HFFc6 (cell line): Measurements from ENCODE around the gene AFAP1L1. TPM values are rescaled to one million over a fixed set of nuclear protein-coding genes. Genes with fewer than 3 reads are reported as not detected.

ENCODE experiments used
- DNase-seq: peaks from one replicate; pipeline ENCODE4 v3.0.0-alpha.2; 2018
- H3K27ac Mint-ChIP-seq: 2 replicates; pipeline ENCODE4 v1.8.0; 2020; ENCODE audit warnings: mild to moderate bottlenecking, mixed read lengths
- H3K27me3 Mint-ChIP-seq: 2 replicates; pipeline ENCODE4 v1.8.0; 2021; ENCODE audit warnings: mild to moderate bottlenecking, moderate library complexity, mixed read lengths; ENCODE audit not compliant: insufficient read depth
- H3K36me3 Mint-ChIP-seq: 2 replicates; pipeline ENCODE4 v1.8.0; 2021; ENCODE audit warnings: low read depth, mixed read lengths
- H3K4me1 Mint-ChIP-seq: 2 replicates; pipeline ENCODE4 v1.8.0; 2020; ENCODE audit warnings: low read depth, mixed read lengths
- H3K4me3 Mint-ChIP-seq: 2 replicates; pipeline ENCODE4 v1.8.0; 2020; ENCODE audit warnings: mild to moderate bottlenecking, moderate library complexity, mixed read lengths
- H3K9me3 Mint-ChIP-seq: 2 replicates; pipeline ENCODE4 v1.8.0; 2020; ENCODE audit warnings: mild to moderate bottlenecking, mixed read lengths
- total RNA-seq, 6 experiments: library from RNA; stranded (reverse); fragmentation: NEBNext Ultra II Directional; extraction: Animal tissue kit (Norgen Biotek cat#: 25700); gene quantifications; 2 replicates in 1 of 6; 3 replicates in 5 of 6; pipeline ENCODE4 v1.2.3, GENCODE V29; 2021
- TF ChIP-seq, protein P1 (sequence below): fragments of 200-600 bp; sonication (generic); IDR thresholded peaks from 2 replicates; pipeline ENCODE4 v1.5.0; 2021; ENCODE audit warnings: antibody characterized with exemption, mild to moderate bottlenecking

Gene AFAP1L1
- total RNA-seq, 6 experiments from 2014 or later = 3.2 to 7.5 (median 5.4) TPM

DNA sequence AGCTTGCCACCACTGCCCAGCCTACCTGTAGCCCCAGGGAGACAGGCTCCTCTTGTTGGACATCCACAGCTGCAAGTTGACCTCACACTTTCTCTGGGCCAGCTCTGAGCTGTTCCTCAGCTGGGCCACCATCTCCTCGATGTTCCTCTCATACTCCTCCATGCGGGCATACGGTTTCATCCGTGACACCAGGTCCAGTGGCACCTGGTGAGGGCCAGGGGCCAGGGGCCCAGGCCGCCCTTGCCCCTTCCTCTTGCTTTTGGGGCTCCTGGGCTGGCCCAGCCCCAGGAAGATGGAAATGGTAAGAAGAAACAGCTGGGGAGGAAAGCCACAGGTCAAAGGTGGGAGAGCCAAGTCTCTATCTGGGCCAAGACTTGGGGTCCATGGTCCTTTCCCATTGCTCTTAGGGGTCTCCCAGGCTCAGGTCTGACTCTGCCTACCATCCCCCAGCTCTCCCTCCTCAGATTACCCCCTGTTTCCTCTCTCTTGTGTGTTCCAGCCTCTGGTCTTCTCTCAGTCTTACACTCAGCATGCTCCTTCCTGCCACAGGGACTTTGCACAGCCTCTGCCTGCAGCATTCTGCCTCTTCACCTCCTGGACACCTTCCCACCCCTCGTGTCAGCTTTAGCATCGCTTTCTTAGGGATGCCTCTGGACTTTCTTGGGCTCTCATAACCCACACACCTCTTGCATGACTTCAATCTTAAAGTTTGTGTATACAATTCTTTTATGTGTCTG, 105.2 kb downstream of the AFAP1L1 start:
- Mint-ChIP-seq H3K9me3 (no peaks in the 10 kb centered on the region), H3K4me3 (no peak overlapping the region), H3K36me3 (no peaks in the 10 kb centered on the region), H3K4me1 (peaks cover 3% of the 10 kb centered on the region), H3K27ac (no peak overlapping the region), H3K27me3 (peaks cover 6% of the 10 kb centered on the region)
- TF ChIP-seq, protein P1, sequence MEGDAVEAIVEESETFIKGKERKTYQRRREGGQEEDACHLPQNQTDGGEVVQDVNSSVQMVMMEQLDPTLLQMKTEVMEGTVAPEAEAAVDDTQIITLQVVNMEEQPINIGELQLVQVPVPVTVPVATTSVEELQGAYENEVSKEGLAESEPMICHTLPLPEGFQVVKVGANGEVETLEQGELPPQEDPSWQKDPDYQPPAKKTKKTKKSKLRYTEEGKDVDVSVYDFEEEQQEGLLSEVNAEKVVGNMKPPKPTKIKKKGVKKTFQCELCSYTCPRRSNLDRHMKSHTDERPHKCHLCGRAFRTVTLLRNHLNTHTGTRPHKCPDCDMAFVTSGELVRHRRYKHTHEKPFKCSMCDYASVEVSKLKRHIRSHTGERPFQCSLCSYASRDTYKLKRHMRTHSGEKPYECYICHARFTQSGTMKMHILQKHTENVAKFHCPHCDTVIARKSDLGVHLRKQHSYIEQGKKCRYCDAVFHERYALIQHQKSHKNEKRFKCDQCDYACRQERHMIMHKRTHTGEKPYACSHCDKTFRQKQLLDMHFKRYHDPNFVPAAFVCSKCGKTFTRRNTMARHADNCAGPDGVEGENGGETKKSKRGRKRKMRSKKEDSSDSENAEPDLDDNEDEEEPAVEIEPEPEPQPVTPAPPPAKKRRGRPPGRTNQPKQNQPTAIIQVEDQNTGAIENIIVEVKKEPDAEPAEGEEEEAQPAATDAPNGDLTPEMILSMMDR = no peak
- no peak for DNase-seq

DNA sequence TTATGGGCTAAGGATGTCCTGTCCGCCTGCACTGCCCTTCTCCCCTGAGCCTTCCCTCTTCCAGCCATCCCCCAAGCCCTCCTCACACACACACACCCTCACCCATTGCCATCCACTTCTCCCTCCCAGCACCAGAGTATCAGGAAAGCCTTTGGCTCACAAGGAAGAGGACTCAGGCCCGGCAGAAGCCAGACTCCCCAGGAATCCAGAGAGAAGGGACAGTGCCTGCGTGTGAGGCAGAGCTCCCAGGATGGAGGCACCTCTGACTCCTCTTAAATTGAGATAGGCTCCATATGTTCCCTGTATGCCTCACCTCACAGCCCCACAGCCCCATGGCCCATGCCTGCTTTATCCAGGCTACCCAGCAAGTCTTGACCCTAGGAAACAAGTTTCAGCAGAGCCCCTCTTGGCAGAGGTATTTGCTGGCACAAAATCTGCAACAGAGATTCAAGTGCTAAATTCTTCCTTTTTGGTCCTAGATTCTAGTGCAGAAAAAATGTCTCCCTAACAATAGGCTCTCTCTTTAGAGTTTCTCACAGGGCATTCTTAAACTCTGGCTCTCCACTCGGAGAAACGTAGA, 106.7 kb downstream of the AFAP1L1 start:
- TF ChIP-seq, protein P1 = no peak
- H3K27ac Mint-ChIP-seq = no peak overlapping the region
- peaks cover 3% of the 10 kb centered on the region for H3K27me3 Mint-ChIP-seq
- H3K36me3 Mint-ChIP-seq = no peaks in the 10 kb centered on the region
- H3K9me3 Mint-ChIP-seq = no peaks in the 10 kb centered on the region
- no peak for DNase-seq
- H3K4me3 Mint-ChIP-seq = no peak overlapping the region
- H3K4me1 Mint-ChIP-seq = peaks cover 17% of the 10 kb centered on the region

DNA sequence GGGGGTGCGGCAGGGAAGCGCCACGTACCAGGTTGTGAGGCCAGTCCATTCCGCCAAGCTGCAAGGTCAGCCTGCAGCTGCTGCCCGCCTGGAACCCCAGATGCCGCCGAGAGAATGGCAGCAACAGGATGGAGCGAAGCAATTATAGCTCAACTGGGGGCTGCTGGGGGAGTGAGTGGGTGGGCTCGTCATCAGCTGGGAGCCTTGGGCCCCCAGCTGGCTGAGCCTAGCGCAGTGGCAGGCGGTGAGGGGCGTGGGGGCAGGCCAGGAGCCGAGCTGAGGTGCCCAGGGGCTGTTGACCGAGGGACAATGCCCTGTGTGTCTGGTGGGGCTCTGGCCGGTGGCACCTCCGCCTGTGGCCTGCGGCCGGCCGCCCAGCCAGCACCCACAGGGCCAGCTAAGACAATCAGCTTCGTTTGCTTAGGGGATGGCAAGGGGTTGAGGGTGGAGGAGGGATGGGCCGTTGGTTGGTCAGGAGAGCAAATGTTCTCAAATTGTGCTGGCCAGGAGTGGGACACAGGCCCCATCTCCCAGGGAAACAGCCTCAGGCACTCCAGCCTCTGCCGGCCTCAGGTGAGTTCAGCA, 107.6 kb downstream of the AFAP1L1 start, which contains the start of gene IL17B:
Gene IL17B (minus strand): TSS at position 116 of the 585 bp plus-strand sequence. CDS start 67 bp downstream, at position 49.
- no peak for DNase-seq
- Mint-ChIP-seq H3K4me1 (peaks cover 17% of the 10 kb centered on the region), H3K27ac (no peak within 1 kb of the TSS), H3K36me3 (no peaks in the 10 kb centered on the region), H3K4me3 (no peak within 1 kb of the TSS), H3K27me3 (peaks cover 3% of the 10 kb centered on the region), H3K9me3 (no peaks in the 10 kb centered on the region)
- TF ChIP-seq, protein P1 = no peak

DNA sequence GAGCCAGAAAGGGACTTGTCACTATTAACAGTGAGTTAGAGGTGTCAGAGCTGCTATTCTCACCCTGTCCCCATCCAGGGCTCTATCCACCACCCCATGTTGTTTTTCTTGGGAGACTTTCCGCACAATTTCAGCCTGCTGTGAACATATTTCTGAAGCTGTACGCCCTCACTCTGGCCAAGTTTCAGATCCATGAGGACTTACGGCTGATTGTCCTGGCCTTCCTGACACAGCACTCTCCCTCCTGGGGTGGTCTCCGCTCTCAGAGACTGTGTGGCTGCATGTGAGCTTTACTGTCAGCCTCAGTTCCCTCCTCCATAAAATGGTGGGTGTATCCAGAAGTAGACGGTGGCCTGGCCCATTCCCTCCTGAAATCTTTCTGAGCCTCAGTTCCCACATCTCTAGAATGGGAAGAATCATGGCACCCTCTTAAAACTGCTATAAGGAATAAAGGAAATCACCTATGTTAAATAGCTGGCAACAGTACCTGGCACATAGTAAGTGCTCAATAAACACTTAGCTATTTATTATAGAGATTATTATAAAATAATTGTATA, 108.2 kb downstream of the AFAP1L1 start:
- TF ChIP-seq, protein P1 = no peak
- H3K4me3 Mint-ChIP-seq = no peak overlapping the region
- peaks cover 17% of the 10 kb centered on the region for H3K4me1 Mint-ChIP-seq
- peaks cover 3% of the 10 kb centered on the region for H3K27me3 Mint-ChIP-seq
- no peak for DNase-seq
- no peaks in the 10 kb centered on the region for H3K9me3 Mint-ChIP-seq
- no peaks in the 10 kb centered on the region for H3K36me3 Mint-ChIP-seq
- H3K27ac Mint-ChIP-seq = no peak overlapping the region

DNA sequence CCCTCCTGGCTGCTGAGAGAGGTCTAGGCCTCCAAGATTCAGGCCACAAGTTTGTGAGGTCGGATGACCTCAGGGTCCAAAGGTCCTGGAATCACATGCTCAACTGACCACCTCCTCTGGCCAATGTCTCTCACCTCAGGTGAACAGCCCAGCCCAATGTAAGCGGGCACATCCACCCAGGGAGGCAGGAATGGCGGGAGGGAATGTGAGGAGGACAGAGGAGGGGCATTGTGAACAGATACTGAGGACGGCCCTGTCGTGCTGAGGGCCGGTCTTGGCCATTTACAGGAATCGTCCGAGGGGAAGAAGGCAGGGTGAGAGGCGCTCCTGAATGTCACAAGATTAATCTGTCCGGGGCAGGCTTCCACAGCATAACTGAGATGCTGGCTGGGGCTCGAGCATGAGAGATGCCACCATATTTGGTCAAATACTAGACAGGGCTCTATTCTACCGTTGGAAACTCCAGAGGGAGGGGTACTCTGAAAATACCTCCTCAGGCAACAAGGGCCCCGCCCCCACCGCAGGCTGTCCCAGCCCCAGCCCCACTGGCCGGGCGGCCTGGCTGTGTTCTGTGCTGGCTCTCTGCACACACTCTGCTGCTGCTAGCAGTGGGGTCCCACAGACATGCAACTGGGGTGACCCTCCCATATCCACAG, 108.9 kb downstream of the AFAP1L1 start:
- DNase-seq = no peak
- Mint-ChIP-seq H3K4me1 (peaks cover 17% of the 10 kb centered on the region), H3K9me3 (no peaks in the 10 kb centered on the region), H3K4me3 (no peak overlapping the region), H3K27me3 (peaks cover 3% of the 10 kb centered on the region), H3K27ac (no peak overlapping the region), H3K36me3 (no peaks in the 10 kb centered on the region)
- TF ChIP-seq, protein P1 = no peak
